ENCODE data around the gene PTPRF. TPM values are rescaled to one million over a fixed set of nuclear protein-coding genes. Genes with fewer than 3 reads are reported as not detected.

The PTPRF gene
- total RNA-seq, 2 donors from 2014 or later = 182 to 292 TPM

GRCh38 chr1:43503534-43503933, 27.1 kb upstream of the PTPRF start:
- no peak for DNase-seq (ENCODE audit: low spot score)
- Histone ChIP-seq H3K4me3 (no peak overlapping the region), H3K4me1 (replicated peaks) (no peaks in the 10 kb centered on the region), H3K27ac (no peak overlapping the region), H3K9me3 (no peaks in the 10 kb centered on the region), H3K36me3 (no peaks in the 10 kb centered on the region), H3K27me3 (replicated peaks; ENCODE audit: insufficient read depth) (no peaks in the 10 kb centered on the region)
- TF ChIP-seq POLR2AphosphoS5 (IDR thresholded peaks at IDR 0.05) (no peak), POLR2A (IDR thresholded peaks at IDR 0.05) (no peak), CTCF (IDR thresholded peaks at IDR 0.05) (no peak)
- intact Hi-C loops (cut with DNase I) = no loop called here
- 92% methylated on average over 8 of the region's 8 CpGs for WGBS

GRCh38 chr1:43505077-43505780, 25.5 kb upstream of the PTPRF start:
- no peak overlapping the region for H3K4me3 ChIP-seq
- TF ChIP-seq CTCF (IDR thresholded peaks at IDR 0.05) (no peak), POLR2AphosphoS5 (IDR thresholded peaks at IDR 0.05) (no peak), POLR2A (IDR thresholded peaks at IDR 0.05) (no peak)
- no peaks in the 10 kb centered on the region for H3K9me3 ChIP-seq
- H3K36me3 ChIP-seq = no peaks in the 10 kb centered on the region
- WGBS = 89% methylated on average over 10 of the region's 10 CpGs
- intact Hi-C loops (cut with DNase I) = no loop called here
- DNase-seq (ENCODE audit: low spot score) = no peak
- no peaks in the 10 kb centered on the region for H3K27me3 ChIP-seq (replicated peaks; ENCODE audit: insufficient read depth)
- H3K27ac ChIP-seq = no peak overlapping the region
- H3K4me1 ChIP-seq (replicated peaks) = no peaks in the 10 kb centered on the region

- H3K36me3 ChIP-seq = no peaks in the 10 kb centered on the region
- intact Hi-C loops (cut with DNase I) = no loop called here
- no peak for TF ChIP-seq POLR2AphosphoS5 (IDR thresholded peaks at IDR 0.05)
- TF ChIP-seq POLR2A (IDR thresholded peaks at IDR 0.05) = no peak
- no peak for TF ChIP-seq CTCF (IDR thresholded peaks at IDR 0.05)
- H3K9me3 ChIP-seq = no peaks in the 10 kb centered on the region
- no peaks in the 10 kb centered on the region for H3K27me3 ChIP-seq (replicated peaks; ENCODE audit: insufficient read depth)
- no peak overlapping the region for H3K27ac ChIP-seq
- H3K4me1 ChIP-seq (replicated peaks) = no peaks in the 10 kb centered on the region
- H3K4me3 ChIP-seq = no peak overlapping the region
- WGBS = 77% methylated on average over 6 of the region's 6 CpGs
- no peak for DNase-seq (ENCODE audit: low spot score)
Measured at GRCh38 chr1:43506233-43506632, 24.4 kb upstream of the PTPRF start.

GRCh38 chr1:43507296-43508295, 23.1 kb upstream of the PTPRF start:
- Histone ChIP-seq H3K4me1 (replicated peaks) (no peaks in the 10 kb centered on the region), H3K36me3 (no peaks in the 10 kb centered on the region), H3K9me3 (no peaks in the 10 kb centered on the region), H3K27me3 (replicated peaks; ENCODE audit: insufficient read depth) (no peaks in the 10 kb centered on the region), H3K27ac (no peak overlapping the region), H3K4me3 (no peak overlapping the region)
- no peak for DNase-seq (ENCODE audit: low spot score)
- TF ChIP-seq POLR2A (IDR thresholded peaks at IDR 0.05) (no peak), POLR2AphosphoS5 (IDR thresholded peaks at IDR 0.05) (no peak), CTCF (IDR thresholded peaks at IDR 0.05) (no peak)
- intact Hi-C loops (cut with DNase I) = no loop called here
- 91% methylated on average over 5 of the region's 5 CpGs for WGBS
